ENCODE data around the gene HAGH. TPM values are rescaled to one million over a fixed set of nuclear protein-coding genes. Genes with fewer than 3 reads are reported as not detected.
"Not testable (repeated sequence)": the region's sequence is repeated elsewhere in the genome, so short reads cannot be mapped to it uniquely, and the experiment has no call there.

The HAGH gene
- total RNA-seq, 1 experiment from 2014 or later = 205 TPM

DNA sequence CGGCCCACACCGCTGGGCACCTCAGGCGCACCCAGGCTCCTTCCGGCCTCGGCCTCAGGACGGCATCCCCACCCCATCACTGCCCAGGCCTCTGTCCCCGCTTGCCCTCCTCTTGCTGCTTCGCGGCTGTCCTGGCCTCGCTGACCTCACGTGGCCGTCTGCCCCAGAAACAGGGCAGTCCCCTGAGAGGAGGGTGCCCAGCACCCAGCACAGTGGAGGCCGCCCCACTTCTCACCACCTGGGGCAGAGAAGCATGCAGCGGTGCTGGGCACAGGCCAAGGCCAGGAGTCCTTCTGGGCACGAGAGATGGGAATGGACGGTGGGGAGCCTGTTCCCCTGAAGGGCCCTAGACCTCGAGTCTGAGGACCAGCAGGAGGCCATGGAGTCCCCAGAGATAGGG, 8.9 kb downstream of the HAGH start:
- DNase-seq (ENCODE audit: low read depth) = no peak
- in situ Hi-C loops (cut with HindIII; ENCODE audit: low pct_unique_long_range_greater_than_20kb, low sequenced_read_pairs) = no loop called here

DNA sequence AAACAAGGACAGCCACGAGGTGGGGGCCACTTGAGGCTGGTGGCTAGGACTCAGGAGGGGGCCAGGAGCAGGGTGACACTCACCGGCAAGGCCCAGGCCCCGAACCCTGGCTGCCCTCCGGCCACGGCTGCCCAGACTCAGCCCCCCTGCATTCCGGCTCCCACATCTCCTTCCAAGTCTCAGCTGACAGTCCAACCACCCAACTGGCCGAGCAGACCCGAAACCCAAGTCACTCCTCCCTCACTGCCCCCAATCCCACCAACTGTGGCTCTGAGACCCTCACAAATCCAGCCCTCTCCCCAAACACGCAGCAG, 9.4 kb downstream of the HAGH start:
- DNase-seq (ENCODE audit: low read depth) = no peak
- in situ Hi-C loops (cut with HindIII; ENCODE audit: low pct_unique_long_range_greater_than_20kb, low sequenced_read_pairs) = no loop called here

DNA sequence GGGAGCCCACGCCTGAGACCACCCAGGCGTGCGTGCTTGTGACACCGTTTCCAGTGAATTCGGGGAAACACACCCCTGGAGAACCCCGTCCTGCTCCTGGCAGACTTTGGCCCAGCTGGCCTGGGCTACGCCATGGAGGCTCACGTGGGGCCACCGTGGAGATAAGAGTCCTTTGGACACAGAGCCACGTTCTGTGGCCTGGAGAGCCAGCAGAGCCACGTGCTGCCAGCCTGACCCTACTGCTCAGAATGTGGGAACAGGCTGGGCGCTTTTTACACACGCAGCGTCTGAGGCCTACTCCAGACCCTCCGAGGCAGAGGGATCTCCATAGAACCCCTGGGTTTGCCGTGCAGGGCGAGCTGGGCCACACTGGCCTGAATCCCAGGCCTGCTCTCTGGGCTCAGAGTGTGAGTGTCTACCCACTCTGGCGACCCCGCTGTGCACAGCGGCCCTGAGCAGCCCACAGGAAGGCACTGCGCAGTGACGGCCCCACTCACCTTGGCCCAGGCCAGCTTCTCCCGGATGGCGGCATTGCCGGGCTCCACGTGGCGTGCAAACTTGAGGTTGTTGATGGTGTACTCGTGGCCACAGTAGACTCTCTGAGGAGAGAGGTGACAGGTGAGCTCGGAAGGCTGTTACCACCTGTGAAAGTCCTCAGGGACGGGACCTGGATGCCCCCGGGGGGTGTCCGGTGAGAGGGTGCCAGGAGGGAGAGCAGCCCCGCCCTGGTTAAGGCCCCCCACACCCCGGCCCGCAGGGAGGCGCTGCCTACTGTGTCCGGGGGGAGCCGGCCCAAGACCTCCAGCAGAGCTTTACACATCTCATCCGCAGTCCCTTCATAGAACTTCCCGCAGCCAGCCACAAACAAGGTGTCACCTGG, 10.0 kb downstream of the HAGH start:
- DNase-seq (ENCODE audit: low read depth) = no peak
- in situ Hi-C loops (cut with HindIII; ENCODE audit: low pct_unique_long_range_greater_than_20kb, low sequenced_read_pairs) = no loop called here

DNA sequence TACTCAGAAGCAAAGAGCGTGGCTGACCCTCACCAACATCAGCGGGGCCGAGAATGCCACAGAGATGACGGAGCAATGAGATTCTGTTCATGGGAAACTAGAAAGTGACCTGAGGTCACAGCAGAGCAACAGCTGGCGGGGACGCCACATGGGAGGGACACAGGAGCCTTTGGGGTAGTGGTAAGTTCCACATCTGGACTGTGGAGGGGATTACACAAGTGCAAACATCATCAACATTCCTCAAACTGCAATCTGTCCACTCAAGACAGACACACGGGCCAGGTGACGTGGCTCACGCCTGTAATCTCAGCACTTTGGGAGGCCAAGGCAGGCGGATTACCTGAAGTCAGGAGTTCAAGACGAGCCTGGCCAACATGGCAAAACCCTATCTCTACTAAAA, 11.2 kb downstream of the HAGH start:
- DNase-seq (ENCODE audit: low read depth) = no peak
- in situ Hi-C loops (cut with HindIII; ENCODE audit: low pct_unique_long_range_greater_than_20kb, low sequenced_read_pairs) = no loop called here

DNA sequence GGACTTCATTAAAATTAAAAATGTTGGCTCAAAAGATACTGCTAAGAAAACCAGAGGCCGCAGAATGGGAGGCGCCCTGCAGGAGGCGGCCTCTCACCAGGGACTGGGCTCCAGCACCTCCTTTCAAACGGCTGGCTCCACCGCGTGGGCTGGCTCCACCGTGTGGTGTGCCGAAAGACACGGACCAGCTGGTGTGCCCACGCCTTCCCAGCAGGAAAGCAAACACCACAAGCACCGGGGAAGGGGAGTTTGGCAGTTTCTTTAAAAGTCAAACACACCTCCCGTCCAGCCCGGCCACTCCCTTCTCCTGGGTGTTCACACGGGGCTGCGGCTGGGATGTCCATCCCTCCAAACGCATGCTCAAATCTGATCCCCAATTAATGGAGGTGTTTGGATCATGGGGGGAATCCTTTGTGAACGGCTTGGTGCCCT, 13.9 kb downstream of the HAGH start:
- DNase-seq (ENCODE audit: low read depth) = no peak
- in situ Hi-C loops (cut with HindIII; ENCODE audit: low pct_unique_long_range_greater_than_20kb, low sequenced_read_pairs) = no loop called here

DNA sequence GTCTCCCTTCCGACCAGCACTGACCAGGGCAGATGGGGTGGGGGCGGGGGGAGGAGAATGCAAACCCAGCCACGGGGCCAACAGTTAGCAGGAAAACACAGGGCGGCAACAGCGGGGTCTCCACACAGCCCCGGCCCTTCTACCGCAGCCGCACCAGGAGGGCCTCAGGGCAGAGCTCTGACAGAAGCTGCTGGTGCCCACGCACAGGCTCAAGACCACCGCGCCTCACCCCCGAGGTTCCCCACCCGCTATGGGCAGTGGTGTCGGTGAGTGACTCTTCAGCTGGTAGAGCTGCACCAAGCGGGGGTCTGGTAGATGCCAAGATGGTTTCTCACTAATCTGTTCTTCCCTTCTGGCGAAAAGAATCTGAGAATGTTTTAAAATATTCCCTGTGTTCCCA, 16.1 kb downstream of the HAGH start:
- in situ Hi-C loops (cut with HindIII; ENCODE audit: low pct_unique_long_range_greater_than_20kb, low sequenced_read_pairs) = no loop called here
- DNase-seq (ENCODE audit: low read depth) = no peak

DNA sequence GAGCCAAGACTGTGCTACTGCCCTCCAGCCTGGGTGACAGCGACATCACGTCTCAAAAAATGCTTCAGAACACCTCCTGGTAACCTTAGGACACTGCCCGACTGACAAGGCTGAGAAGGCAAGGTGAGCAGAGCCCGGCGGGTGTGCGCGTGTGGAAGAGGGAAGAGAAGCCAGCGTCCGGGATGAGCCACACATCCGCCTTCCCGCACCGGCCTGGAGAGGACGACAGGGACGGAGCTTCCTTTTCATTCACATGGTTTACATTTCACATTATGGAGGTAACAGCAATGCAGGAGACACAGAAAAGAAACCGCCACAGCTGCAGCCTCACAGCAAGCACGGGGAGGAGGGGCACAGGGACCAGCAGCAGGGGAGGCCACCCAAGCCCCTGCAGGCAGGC, 16.5 kb downstream of the HAGH start:
- no peak for DNase-seq (ENCODE audit: low read depth)
- in situ Hi-C loops (cut with HindIII; ENCODE audit: low pct_unique_long_range_greater_than_20kb, low sequenced_read_pairs) = no loop called here

DNA sequence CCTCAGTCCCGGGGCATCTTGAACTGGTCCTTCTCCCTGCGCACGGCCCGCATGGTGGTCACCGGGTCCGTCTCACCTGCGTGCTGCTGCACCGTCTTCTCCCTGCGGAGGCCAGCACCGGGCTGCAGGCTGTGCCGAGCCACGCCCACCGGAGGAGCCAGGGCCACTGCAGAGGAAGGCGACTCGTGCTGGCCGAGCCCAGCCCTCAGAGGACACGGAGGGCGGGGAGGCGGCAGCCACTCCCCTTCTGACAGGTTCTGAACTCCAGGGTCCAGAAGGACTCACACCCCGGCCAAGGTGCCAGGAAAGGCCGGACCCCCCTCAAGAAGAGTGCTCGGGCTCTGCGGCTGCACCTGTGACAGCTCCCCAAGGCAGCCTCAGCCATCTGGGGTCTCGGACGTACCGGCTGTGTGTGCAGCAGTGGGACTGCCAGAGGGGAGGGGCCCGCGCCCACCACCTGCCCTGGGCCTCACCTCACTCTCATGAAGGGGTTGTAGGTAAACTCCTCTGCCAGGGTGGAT, 17.3 kb downstream of the HAGH start:
- no peak for DNase-seq (ENCODE audit: low read depth)

DNA sequence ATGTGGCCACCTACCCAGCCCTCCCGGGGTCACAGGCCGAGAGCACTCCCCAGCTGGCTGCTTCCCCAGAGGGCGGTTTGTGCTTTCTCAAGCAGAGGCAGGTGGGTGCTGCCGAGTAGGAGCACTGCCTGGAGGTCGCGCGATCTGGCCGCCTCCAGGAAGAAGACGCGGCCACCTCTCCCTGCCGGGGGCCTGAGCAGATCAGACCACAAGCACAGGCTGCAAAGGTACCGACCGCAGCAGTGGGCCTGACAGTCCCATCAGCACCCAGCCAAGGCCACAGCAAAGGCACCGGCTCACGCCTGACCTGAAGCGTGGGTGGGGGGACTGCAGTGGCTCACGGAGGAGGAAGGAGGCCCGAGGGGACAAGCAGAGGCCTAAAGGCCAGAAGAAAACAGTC, 17.9 kb downstream of the HAGH start:
- DNase-seq (ENCODE audit: low read depth) = no peak
- in situ Hi-C loops (cut with HindIII; ENCODE audit: low pct_unique_long_range_greater_than_20kb, low sequenced_read_pairs) = no loop called here

More for the DNA sequence above, 17.3 kb downstream of the HAGH start:
- in situ Hi-C loops (cut with HindIII; ENCODE audit: low pct_unique_long_range_greater_than_20kb, low sequenced_read_pairs) = no loop called here

DNA sequence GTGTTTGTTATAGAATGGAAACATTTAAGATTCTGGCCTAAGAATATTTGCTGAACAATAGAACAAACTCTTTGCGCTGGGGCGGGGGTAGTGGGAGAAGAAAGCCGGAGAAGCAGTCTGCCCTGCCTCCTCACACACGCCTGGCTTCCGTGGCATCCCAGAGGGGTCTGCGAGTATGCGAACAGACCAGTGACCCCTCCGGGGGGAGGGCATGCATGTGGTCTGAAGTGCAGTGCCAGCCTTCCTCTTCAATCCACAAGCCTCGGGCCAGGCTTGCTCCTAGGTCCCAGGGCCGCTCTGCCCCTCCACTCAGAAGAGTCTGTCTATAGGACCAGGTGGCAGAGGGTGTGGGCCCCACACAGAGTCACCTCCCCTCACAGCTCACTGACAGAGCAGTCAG, 19.0 kb downstream of the HAGH start:
- in situ Hi-C loops (cut with HindIII; ENCODE audit: low pct_unique_long_range_greater_than_20kb, low sequenced_read_pairs) = no loop called here
- no peak for DNase-seq (ENCODE audit: low read depth)

DNA sequence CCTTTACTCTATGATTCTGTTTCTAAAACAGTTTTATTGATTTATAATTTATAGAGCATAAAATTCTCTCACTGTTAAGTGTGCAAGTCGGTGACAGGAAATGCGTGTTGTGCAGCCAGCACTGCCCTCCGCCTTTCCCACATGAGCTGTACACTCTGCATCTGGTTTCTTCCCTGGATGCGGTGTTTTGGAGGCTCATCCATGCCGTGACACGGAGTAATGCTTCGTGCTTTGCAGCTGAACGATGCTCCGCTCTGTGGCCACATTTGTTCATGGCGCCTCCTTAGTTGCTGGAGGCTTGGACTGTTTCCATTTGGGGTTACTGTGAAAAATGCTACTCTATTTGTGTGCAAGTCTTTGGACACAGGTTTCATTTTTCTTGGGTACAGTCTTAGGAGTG, 25.9 kb downstream of the HAGH start:
- in situ Hi-C loops (cut with HindIII; ENCODE audit: low pct_unique_long_range_greater_than_20kb, low sequenced_read_pairs) = no loop called here
- no peak for DNase-seq (ENCODE audit: low read depth)

DNA sequence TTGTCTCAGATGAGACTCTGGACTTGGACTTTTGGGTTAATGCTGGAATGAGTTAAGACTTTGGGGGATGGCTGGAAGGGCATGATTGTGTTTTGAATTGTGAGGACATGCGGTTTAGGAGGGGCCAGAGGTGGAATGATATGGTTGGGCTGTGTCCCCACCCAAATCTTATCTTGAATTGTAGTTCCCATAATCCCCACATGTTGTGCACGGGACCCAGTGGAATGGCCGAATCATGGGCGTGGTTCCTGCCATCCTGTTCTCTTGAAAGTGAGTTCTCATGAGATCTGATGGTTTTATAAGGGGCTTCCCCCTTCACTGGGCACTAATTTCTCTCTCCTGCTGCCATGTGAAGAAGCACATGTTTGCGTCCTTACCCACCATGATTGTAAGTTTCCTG, 27.4 kb downstream of the HAGH start:
- in situ Hi-C loops (cut with HindIII; ENCODE audit: low pct_unique_long_range_greater_than_20kb, low sequenced_read_pairs); DNase-seq (ENCODE audit: low read depth): not testable (repeated sequence)

DNA sequence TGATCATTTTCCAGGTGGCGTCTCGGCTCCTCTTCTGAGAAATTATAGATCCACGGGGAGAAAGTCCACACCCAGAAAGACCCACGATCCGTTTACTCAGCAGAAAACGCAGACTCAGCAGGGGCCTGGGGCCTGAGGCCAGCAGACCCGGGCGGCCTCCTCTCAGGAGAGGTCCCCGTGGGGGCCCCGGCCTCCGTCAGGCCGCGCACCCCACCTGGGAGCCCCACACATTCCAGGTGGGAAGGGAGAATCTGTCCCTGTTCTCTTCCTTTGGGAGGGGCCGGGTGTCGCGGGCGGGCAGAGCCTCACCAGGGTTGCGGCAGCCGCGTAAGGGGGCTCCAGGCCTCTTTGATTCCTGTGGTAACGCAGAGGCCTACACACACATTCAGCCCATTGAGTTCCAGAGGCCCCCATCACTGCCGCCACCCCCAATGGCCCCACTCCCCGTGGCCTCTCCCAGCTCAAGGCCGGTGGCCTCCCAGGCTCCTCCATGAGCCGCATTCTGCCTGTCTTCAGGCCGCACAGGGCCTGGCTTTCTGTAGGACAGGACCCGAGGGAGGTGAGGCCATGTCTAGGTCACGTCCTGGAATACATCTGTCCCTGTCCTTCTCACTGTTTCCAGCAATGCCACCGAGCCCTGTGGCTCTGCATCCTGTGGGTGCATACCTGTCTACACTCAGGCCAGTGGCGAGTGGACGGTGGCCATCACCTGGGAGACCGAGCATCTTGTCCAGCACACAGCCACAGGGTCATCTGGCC, 31.5 kb downstream of the HAGH start:
- no peak for DNase-seq (ENCODE audit: low read depth)
- in situ Hi-C loops (cut with HindIII; ENCODE audit: low pct_unique_long_range_greater_than_20kb, low sequenced_read_pairs) = no loop called here

DNA sequence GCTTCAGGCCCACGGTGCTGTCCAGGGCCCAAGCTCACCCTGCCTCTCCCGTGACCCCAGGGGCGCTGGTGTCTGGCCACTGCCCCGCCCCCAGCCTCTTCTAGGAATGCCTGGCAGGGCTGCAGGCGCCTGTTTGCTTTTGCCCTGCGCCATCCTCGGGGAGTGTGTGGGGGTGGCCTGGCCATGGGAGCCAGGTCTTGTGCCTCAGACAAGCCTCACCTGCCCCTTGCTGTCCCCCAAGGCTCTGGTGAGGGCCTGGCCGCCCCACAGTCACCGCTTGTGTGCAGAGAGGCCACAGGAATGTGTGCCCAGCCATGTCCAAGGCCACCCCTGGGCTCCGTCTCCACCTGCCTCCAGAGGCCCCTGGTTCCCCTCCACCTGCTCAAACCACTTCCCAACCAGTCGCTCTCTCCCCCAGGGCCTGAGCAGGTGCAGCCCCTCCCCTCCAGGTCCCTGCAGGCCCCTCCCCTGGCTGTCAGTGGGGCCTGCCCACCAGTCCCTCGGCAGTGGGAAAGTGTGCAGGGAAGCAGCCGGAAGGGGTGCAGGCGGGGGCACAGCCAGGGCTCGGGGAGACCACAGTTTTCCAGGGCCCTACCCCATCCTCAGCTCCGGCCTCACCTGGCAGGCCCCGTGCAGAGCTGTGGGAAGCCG, 32.3 kb downstream of the HAGH start:
- DNase-seq (ENCODE audit: low read depth) = no peak
- in situ Hi-C loops (cut with HindIII; ENCODE audit: low pct_unique_long_range_greater_than_20kb, low sequenced_read_pairs) = no loop called here

DNA sequence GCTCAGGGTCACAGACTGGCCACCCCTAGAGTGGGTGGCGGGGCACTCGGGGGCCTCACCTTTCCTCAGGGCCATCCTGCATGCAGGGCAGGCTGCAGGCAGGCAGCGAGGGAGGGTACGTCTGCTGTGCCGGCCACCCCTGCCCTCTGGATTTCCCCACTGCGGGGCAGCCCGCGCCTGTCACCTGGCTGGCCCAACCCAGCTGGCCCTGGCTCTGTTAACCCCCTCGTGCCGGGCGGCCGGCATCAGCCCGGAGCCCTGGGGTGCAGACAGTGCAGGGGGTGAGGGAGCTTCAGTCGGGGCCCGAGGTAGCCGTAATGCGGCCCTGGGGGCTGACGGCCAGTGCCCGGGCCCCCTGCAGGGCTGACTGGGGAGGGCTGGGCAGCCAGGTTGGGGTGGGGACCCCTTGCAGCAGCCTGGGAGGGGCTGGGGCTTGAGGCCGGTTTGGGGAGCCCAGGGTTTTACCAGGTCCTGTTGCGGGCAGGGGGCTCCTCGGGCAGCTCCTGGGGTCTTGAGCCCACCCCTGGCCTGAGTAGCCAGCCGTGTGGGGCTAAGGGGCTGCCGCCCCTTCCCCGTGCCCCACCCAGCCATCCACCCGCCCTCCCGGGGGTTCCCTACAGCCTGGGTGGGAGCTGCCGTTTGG, 32.9 kb downstream of the HAGH start, which contains the start of gene IGFALS:
IGFALS (minus strand) TSS at position 128 of the 643 bp plus-strand sequence; CDS start at position 75, 53 bp downstream.
- in situ Hi-C loops (cut with HindIII; ENCODE audit: low pct_unique_long_range_greater_than_20kb, low sequenced_read_pairs) = no loop called here
- no peak for DNase-seq (ENCODE audit: low read depth)

DNA sequence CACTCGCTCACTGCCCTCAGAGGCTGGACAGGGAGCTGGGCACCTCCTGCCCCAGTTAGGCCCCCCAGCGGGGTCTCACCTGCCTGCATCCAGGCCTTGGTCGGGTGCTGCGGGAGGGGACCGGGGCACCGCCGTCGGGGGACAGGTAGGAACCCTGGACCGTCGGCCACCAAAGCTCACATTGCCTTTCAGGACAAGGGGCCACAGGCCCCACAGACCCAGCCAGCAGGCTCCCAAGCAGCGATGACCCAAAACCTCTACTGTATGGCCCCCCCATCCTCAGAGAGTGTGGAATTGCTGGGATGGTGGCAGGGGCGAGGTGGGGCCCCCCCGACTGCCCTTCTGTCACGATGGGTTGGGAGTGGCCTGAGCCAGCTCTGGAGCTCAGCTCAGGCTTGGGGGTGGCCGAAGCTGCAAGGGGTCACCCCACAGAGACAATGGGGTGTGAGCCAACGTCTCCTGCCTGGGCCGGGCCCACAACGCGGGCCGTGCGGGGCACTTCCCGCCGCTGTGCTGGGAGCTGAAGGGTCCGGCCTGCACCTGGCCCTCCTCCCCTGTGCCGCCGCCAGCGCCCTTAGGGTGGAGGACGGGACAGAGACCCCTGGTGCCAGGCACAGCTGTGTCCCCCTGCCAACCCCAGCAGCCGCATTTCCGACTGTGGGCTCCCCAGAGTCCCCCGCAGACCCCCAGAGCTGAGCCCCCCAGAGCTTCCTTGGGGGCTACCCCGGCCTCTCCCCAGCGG, 33.6 kb downstream of the HAGH start:
- in situ Hi-C loops (cut with HindIII; ENCODE audit: low pct_unique_long_range_greater_than_20kb, low sequenced_read_pairs) = no loop called here
- no peak for DNase-seq (ENCODE audit: low read depth)

DNA sequence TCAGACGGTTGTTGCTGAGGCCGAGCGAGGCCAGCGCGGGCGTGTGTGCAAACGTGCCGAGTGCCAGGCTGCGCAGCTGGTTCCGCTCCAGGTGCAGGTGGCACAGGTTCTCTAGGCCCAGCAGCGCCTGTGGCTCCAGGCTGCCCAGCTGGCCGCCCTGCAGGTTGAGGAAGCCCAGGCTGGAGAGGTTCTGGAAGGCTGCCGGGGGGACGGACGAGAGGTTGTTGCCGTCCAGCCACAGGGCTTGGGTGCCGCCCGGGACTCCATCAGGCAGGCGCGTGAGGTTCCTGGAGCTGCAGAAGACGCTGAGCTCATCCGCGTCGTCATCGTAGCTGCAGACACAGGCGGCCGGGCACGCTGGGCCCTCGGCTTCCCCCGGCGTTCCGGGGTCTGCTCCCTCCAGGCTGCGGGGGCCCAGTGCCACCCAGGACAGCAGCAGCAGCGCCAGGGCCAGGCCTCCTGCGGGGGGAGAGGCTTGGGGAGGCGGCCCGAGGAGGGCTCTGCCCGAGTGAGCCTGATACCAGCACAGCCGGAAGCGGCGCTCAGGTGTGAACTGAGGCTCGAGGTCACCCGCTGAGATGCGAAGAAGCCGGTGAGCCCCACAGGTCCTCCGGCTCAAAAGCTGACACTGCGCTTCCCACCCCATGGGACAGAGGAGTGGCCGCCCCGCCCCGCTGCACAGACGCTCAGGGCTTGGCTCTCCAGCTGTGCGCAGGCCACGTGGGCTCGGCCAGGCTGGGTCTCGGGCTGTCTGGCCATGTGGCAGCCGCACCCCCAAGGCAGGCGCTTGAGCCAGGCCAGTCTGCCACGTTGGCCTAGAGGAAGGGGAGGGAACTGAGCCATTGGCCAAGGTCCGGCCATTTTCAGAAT, 34.4 kb downstream of the HAGH start:
- DNase-seq (ENCODE audit: low read depth) = no peak
- in situ Hi-C loops (cut with HindIII; ENCODE audit: low pct_unique_long_range_greater_than_20kb, low sequenced_read_pairs) = no loop called here
